ENCODE measurements around the gene LHX1. TPM values are rescaled to one million over a fixed set of nuclear protein-coding genes. Genes with fewer than 3 reads are reported as not detected.

LHX1 gene
- total RNA-seq, 4 donors from 2014 or later: not detected

DNA sequence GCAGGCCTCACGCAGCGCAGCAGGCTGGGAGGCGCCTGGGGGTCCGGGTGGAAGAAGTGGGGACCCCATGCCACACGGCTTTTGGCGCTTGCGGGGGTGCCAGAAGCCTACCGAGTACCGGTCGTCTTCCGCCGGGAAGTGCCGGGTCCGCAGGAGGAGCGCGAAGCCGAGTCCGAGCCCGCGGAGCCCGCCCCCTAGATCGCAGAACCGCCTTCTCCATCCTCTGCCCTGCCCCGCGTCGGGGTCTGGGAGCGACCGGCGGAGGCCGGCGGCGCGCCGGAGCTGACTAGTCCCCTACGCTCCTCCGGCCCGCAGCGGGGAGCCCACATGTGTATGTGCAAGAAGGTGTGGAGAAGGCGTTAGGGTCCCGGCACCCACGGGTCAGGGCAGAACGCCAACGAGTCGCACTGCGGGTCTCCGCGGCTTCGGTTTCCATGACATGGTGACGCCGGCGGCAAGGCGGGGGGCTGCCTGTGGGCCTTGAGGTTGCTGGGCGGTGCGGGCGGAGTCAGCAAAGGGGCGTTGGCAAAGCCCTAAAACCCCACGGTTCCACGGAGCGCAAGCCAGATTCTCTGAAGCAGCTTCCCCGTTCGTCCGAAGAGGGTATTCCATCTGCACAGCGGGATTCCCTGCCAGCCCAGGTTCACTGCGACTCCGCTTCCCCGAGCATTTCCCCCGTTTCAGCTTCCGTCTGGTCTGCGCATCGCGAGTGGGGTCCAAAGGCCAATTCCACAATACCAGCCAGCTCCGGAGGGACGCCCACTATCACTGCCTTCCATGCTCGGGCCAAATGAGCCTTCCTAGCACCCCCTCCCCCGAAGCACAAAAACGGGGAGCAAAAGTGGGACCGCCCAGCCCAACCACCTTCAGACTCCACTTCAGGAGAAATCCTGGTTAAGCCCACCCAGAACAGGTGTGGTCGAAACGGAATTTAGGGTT lies 2.3 kb upstream of the LHX1 start:
- DNase-seq (ENCODE audit: extremely low spot score): no peak
- intact Hi-C loops (cut with DNase I): no loop called here
- peaks cover 35 to 100% (median 99%) of the 10 kb centered on the region in 4 donors for H3K27me3 ChIP-seq
- TF ChIP-seq EP300 (IDR thresholded peaks at IDR 0.05) (no peak), POLR2A (IDR thresholded peaks at IDR 0.05; ENCODE audit: low read depth) (no peak), POLR2AphosphoS5 (IDR thresholded peaks at IDR 0.05) (no peak)
- TF ChIP-seq, protein P1, sequence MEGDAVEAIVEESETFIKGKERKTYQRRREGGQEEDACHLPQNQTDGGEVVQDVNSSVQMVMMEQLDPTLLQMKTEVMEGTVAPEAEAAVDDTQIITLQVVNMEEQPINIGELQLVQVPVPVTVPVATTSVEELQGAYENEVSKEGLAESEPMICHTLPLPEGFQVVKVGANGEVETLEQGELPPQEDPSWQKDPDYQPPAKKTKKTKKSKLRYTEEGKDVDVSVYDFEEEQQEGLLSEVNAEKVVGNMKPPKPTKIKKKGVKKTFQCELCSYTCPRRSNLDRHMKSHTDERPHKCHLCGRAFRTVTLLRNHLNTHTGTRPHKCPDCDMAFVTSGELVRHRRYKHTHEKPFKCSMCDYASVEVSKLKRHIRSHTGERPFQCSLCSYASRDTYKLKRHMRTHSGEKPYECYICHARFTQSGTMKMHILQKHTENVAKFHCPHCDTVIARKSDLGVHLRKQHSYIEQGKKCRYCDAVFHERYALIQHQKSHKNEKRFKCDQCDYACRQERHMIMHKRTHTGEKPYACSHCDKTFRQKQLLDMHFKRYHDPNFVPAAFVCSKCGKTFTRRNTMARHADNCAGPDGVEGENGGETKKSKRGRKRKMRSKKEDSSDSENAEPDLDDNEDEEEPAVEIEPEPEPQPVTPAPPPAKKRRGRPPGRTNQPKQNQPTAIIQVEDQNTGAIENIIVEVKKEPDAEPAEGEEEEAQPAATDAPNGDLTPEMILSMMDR (IDR thresholded peaks at IDR 0.05): no peak
- H3K4me1 ChIP-seq: peaks cover 83 to 91% (median 86%) of the 10 kb centered on the region in 4 donors
- no peaks in the 10 kb centered on the region for H3K9me3 ChIP-seq
- H3K4me3 ChIP-seq: peak overlapping the region; percentile 5 to 43 (median 18)
- H3K27ac ChIP-seq (replicated peaks in 1 of 4): no peak overlapping the region
- no peaks in the 10 kb centered on the region for H3K36me3 ChIP-seq
- 4% methylated on average over 29 of the region's 79 CpGs for WGBS

DNA sequence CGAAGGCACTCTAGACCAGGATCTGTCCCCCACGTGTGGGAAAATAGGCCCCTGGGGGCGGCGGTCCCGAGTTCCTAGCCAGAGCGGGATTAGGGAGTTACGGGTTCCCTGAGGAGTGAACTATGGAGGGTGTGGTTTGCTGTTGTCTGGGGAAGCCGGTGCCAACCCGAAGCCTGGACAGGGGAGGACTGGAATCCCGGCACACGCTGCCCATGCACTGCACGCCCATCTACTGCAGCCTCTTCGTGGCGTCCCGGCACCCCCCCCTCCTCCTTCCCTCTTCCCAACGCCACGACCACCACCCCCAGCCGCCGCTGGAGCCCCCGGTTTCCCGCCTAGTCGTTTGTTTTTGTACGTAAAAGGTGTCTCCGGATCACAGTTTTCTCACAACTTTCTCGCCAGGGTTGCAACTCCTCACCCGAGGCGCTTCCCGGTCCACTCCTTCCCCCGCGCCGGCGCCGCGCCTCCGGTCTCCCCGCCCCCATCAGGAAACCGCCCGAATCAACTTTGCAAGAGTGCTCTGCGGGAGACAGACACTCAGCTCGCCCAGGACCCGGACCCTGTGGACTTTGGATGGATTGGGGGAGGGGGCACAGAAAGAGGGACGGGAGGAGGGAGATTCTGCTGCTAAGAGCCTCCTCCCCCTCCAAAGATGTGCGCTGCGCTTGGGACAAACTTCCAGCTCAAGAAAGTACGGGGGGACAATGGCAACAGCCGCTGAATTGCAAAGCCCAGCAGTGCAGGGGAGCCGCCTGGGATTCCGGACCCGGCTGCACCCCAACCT lies 1.4 kb upstream of the LHX1 start:
- peaks cover 35 to 100% (median 99%) of the 10 kb centered on the region in 4 donors for H3K27me3 ChIP-seq

DNA sequence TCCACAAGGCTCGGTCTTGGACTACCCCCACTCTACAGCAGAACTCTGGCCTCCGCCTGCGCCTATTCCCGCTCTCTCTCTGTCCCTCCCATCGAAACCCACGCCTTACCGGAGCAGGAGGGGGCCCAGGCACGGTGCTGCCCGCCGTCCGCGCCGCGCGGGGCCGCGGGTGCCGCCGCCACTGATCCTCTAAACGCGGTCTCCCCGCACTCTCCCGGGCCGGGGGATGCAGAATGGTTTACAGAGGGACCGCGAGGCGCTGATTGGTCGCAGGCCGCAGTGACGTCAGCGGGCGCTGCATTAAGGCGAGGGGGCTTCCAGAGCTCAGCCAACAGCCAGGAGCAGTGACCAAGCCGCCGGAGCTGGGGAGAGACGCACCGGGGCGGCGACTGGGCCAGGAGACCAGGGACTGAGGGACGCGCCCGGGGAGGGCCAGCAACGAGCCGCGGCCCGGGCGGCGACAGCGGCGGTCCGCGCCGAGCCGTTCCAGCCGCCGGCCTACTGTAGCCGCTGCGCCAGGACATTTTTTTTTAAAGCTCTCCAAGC lies 747 bp upstream of the LHX1 start:
- WGBS: 5% methylated on average over 23 of the region's 58 CpGs
- DNase-seq (ENCODE audit: extremely low spot score): no peak
- peaks cover 79 to 92% (median 87%) of the 10 kb centered on the region in 4 donors for H3K4me1 ChIP-seq

More for the DNA sequence above, 1.4 kb upstream of the LHX1 start:
- TF ChIP-seq POLR2AphosphoS5 (IDR thresholded peaks at IDR 0.05) (no peak), POLR2A (IDR thresholded peaks at IDR 0.05; ENCODE audit: low read depth) (no peak), EP300 (IDR thresholded peaks at IDR 0.05) (no peak)
- TF ChIP-seq, protein P1 (IDR thresholded peaks at IDR 0.05): no peak
- peaks cover 83 to 98% (median 89%) of the 10 kb centered on the region in 4 donors for H3K4me1 ChIP-seq
- WGBS: 10% methylated on average over 26 of the region's 49 CpGs
- H3K36me3 ChIP-seq: no peaks in the 10 kb centered on the region
- intact Hi-C loops (cut with DNase I): no loop called here
- H3K9me3 ChIP-seq: no peaks in the 10 kb centered on the region
- H3K27ac ChIP-seq (replicated peaks in 1 of 4): no peak overlapping the region
- H3K4me3 ChIP-seq: peak overlapping the region; percentile 7 to 43 (median 29)
- no peak for DNase-seq (ENCODE audit: extremely low spot score)

DNA sequence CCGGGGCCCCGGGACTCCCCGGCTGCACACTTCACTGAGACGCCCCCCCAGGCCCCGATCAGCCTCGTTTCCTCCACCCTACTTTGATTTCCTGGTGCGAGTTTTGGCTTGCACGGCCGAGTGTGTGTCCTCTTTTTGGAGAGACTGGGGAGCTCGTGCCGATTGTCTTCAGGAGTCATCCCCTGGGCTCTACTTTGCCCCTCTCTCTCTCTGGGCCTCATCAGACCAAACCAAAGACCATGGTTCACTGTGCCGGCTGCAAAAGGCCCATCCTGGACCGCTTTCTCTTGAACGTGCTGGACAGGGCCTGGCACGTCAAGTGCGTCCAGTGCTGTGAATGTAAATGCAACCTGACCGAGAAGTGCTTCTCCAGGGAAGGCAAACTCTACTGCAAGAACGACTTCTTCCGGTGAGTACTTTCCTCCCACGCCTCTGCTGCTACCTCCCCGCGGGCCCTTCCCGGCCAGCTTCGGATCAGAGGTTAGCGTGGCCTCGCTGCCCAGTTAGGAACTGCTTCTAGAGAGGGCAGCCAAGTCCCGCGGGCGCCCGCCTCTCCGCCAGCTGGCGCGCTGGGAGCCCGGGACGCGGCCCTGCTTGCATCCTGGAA lies 787 bp downstream of the LHX1 start:
- Histone ChIP-seq H3K27ac (replicated peaks in 1 of 4) (no peak overlapping the region), H3K9me3 (no peaks in the 10 kb centered on the region), H3K36me3 (no peaks in the 10 kb centered on the region), H3K4me3 (peak overlapping the region in 2 of 4 donors; percentile 26 to 32), H3K4me1 (peaks cover 77 to 91% (median 84%) of the 10 kb centered on the region in 4 donors), H3K27me3 (peaks cover 41 to 100% (median 100%) of the 10 kb centered on the region in 4 donors)
- TF ChIP-seq, protein P1 (IDR thresholded peaks at IDR 0.05): no peak
- TF ChIP-seq POLR2A (IDR thresholded peaks at IDR 0.05; ENCODE audit: low read depth) (no peak), POLR2AphosphoS5 (IDR thresholded peaks at IDR 0.05) (no peak), EP300 (IDR thresholded peaks at IDR 0.05) (no peak)
- DNase-seq (ENCODE audit: extremely low spot score): no peak
- WGBS: 4% methylated on average over 11 of the region's 36 CpGs
- intact Hi-C loops (cut with DNase I): no loop called here

More for the DNA sequence above, 747 bp upstream of the LHX1 start:
- peaks cover 42 to 100% (median 99%) of the 10 kb centered on the region in 4 donors for H3K27me3 ChIP-seq
- H3K9me3 ChIP-seq: no peaks in the 10 kb centered on the region
- intact Hi-C loops (cut with DNase I): no loop called here
- peak overlapping the region; percentile 7 to 43 (median 29) for H3K4me3 ChIP-seq
- no peaks in the 10 kb centered on the region for H3K36me3 ChIP-seq
- no peak overlapping the region for H3K27ac ChIP-seq (replicated peaks in 1 of 4)
- TF ChIP-seq POLR2AphosphoS5 (IDR thresholded peaks at IDR 0.05) (no peak), EP300 (IDR thresholded peaks at IDR 0.05) (no peak), POLR2A (IDR thresholded peaks at IDR 0.05; ENCODE audit: low read depth) (no peak)
- TF ChIP-seq, protein P1 (IDR thresholded peaks at IDR 0.05): no peak
